ENCODE measurements around the gene TASOR. TPM values are rescaled to one million over a fixed set of nuclear protein-coding genes. Genes with fewer than 3 reads are reported as not detected.
"Not testable (repeated sequence)": the region's sequence is repeated elsewhere in the genome, so short reads cannot be mapped to it uniquely, and the experiment has no call there.

TASOR gene
- total RNA-seq, 2 donors from 2014 or later, result 62.5 to 94.2 TPM

- 94 to 100% methylated on average over 2 to 3 of the region's 3 CpGs for whole genome bisulfite sequencing, 2 experiments (ENCODE audit: insufficient coverage in 1 of 2, insufficient read length in 1 of 2)
- H3K36me3 Mint-ChIP-seq (ENCODE audit: low read depth), result no peaks in the 10 kb centered on the region
- DNase-seq, result no peak
These were observed 10.7 kb upstream of the TASOR start for GRCh38 chr3:56693750-56694149.

GRCh38 chr3:56692520-56693433 lies 9.7 kb upstream of the TASOR start:
- H3K4me1 Mint-ChIP-seq; H3K4me1 ChIP-seq (ENCODE audit: control insufficient read depth, insufficient read depth, low read length); H3K36me3 ChIP-seq (ENCODE audit: control insufficient read depth, insufficient read depth, low read length); H3K27ac Mint-ChIP-seq; H3K27me3 Mint-ChIP-seq (ENCODE audit: insufficient read depth); H3K9me3 Mint-ChIP-seq; H3K9ac ChIP-seq (ENCODE audit: extremely low read depth, low read length, poor library complexity, severe bottlenecking); H3K27ac ChIP-seq (ENCODE audit: low read depth, low read length); H3K27me3 ChIP-seq (ENCODE audit: control insufficient read depth, insufficient read depth, low read length, poor library complexity, severe bottlenecking); H3K9me3 ChIP-seq (ENCODE audit: control insufficient read depth, low read length); H3K4me3 ChIP-seq (ENCODE audit: low read length); DNase-seq; H3K36me3 Mint-ChIP-seq (ENCODE audit: low read depth); H3K4me3 Mint-ChIP-seq: not testable (repeated sequence)
- 92 to 100% methylated on average over 2 to 15 of the region's 15 CpGs for WGBS, 2 experiments (ENCODE audit: insufficient coverage in 1 of 2, insufficient read length in 1 of 2)

More at GRCh38 chr3:56693750-56694149, 10.7 kb upstream of the TASOR start:
- TF ChIP-seq CTCF (conservative IDR thresholded peaks at IDR 0.05), result no peak
- no peaks in the 10 kb centered on the region for H3K4me1 ChIP-seq (ENCODE audit: control insufficient read depth, insufficient read depth, low read length)
- no peaks in the 10 kb centered on the region for H3K36me3 ChIP-seq (ENCODE audit: control insufficient read depth, insufficient read depth, low read length)
- Mint-ChIP-seq H3K4me3 (no peak overlapping the region), H3K4me1 (no peaks in the 10 kb centered on the region), H3K27me3 (ENCODE audit: insufficient read depth) (peaks cover 2% of the 10 kb centered on the region), H3K27ac (no peak overlapping the region), H3K9me3 (peaks cover 9% of the 10 kb centered on the region)
- no peak overlapping the region for H3K9ac ChIP-seq (ENCODE audit: extremely low read depth, low read length, poor library complexity, severe bottlenecking)
- no peaks in the 10 kb centered on the region for H3K9me3 ChIP-seq (ENCODE audit: control insufficient read depth, low read length)
- H3K4me3 ChIP-seq (ENCODE audit: low read length), result no peak overlapping the region
- H3K27me3 ChIP-seq (ENCODE audit: control insufficient read depth, insufficient read depth, low read length, poor library complexity, severe bottlenecking), result no peaks in the 10 kb centered on the region
- H3K27ac ChIP-seq (ENCODE audit: low read depth, low read length), result no peak overlapping the region

GRCh38 chr3:56692001-56692365 lies 8.9 kb upstream of the TASOR start:
- 80 to 96% methylated on average over 1 to 20 of the region's 21 CpGs for WGBS, 2 experiments (ENCODE audit: insufficient coverage in 1 of 2, insufficient read length in 1 of 2)
- H3K9me3 ChIP-seq (ENCODE audit: control insufficient read depth, low read length); H3K4me1 ChIP-seq (ENCODE audit: control insufficient read depth, insufficient read depth, low read length); H3K4me1 Mint-ChIP-seq; H3K4me3 Mint-ChIP-seq; H3K27ac Mint-ChIP-seq; H3K36me3 Mint-ChIP-seq (ENCODE audit: low read depth); H3K27me3 Mint-ChIP-seq (ENCODE audit: insufficient read depth); H3K27ac ChIP-seq (ENCODE audit: low read depth, low read length); H3K9ac ChIP-seq (ENCODE audit: extremely low read depth, low read length, poor library complexity, severe bottlenecking); H3K27me3 ChIP-seq (ENCODE audit: control insufficient read depth, insufficient read depth, low read length, poor library complexity, severe bottlenecking); H3K4me3 ChIP-seq (ENCODE audit: low read length); DNase-seq; H3K36me3 ChIP-seq (ENCODE audit: control insufficient read depth, insufficient read depth, low read length); H3K9me3 Mint-ChIP-seq: not testable (repeated sequence)

GRCh38 chr3:56691165-56692000 lies 8.3 kb upstream of the TASOR start:
- H3K9me3 ChIP-seq (ENCODE audit: control insufficient read depth, low read length), result no peaks in the 10 kb centered on the region
- WGBS, 2 experiments (ENCODE audit: insufficient coverage in 1 of 2, insufficient read length in 1 of 2), result 90 to 98% methylated on average over 12 to 19 of the region's 19 CpGs
- no peak overlapping the region for H3K4me3 Mint-ChIP-seq
- H3K4me1 ChIP-seq (ENCODE audit: control insufficient read depth, insufficient read depth, low read length), result no peaks in the 10 kb centered on the region
- no peaks in the 10 kb centered on the region for H3K4me1 Mint-ChIP-seq
- no peak overlapping the region for H3K4me3 ChIP-seq (ENCODE audit: low read length)
- no peak overlapping the region for H3K9ac ChIP-seq (ENCODE audit: extremely low read depth, low read length, poor library complexity, severe bottlenecking)
- no peaks in the 10 kb centered on the region for H3K36me3 ChIP-seq (ENCODE audit: control insufficient read depth, insufficient read depth, low read length)
- H3K36me3 Mint-ChIP-seq (ENCODE audit: low read depth), result no peaks in the 10 kb centered on the region
- H3K27ac Mint-ChIP-seq, result no peak overlapping the region
- no peak for DNase-seq
- no peaks in the 10 kb centered on the region for H3K27me3 ChIP-seq (ENCODE audit: control insufficient read depth, insufficient read depth, low read length, poor library complexity, severe bottlenecking)
- H3K9me3 Mint-ChIP-seq, result peaks cover 9% of the 10 kb centered on the region
- H3K27ac ChIP-seq (ENCODE audit: low read depth, low read length), result no peak overlapping the region
- peaks cover 3% of the 10 kb centered on the region for H3K27me3 Mint-ChIP-seq (ENCODE audit: insufficient read depth)
- no peak for TF ChIP-seq CTCF (conservative IDR thresholded peaks at IDR 0.05)
